Measurements from ENCODE around the gene HTR2B.

The HTR2B gene

DNA sequence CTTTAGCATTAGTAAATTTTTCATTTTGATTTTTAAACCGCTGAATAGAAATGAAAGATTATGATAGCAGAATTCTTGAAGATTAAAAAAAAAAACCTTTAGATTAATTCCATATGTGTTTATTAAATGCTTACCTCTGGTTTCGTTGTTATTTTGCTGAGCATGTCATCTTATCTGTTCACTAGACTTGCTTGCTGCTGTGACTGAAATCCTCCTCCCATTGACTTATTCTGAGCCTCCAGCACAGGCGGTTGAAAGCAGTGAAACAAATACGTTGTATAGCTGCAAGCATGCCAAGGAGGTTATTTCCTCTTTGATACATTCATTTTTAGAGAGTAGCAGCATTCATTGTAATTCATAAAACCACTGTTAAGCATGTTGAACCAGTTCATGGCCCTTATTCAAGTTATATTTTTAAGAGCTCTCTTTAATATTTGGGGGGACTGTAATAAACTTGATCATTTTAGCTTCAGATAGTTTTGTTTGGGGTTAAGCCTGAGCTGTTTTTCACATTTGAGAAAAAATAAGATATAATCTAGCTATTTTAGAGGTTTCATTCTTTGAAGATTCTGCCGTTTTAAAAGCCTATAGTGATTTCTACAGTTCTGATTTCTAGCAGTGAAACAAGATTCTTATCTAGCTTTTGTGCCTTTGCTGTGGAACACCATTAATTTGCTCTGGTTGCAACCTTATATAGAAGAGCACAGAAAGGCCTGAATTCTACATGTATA, at the start of gene HTR2B:
Gene HTR2B (minus strand): TSS at position 205 of the 731 bp plus-strand sequence. CDS start 1,278 bp downstream, outside the sequence.
- H3K4me3 ChIP-seq (ENCODE audit: low read depth, low read length), result no peak within 1 kb of the TSS
- TF ChIP-seq, protein P1, sequence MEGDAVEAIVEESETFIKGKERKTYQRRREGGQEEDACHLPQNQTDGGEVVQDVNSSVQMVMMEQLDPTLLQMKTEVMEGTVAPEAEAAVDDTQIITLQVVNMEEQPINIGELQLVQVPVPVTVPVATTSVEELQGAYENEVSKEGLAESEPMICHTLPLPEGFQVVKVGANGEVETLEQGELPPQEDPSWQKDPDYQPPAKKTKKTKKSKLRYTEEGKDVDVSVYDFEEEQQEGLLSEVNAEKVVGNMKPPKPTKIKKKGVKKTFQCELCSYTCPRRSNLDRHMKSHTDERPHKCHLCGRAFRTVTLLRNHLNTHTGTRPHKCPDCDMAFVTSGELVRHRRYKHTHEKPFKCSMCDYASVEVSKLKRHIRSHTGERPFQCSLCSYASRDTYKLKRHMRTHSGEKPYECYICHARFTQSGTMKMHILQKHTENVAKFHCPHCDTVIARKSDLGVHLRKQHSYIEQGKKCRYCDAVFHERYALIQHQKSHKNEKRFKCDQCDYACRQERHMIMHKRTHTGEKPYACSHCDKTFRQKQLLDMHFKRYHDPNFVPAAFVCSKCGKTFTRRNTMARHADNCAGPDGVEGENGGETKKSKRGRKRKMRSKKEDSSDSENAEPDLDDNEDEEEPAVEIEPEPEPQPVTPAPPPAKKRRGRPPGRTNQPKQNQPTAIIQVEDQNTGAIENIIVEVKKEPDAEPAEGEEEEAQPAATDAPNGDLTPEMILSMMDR (IDR thresholded peaks at IDR 0.05; ENCODE audit: borderline replicate concordance, insufficient read depth, low read depth, low read length), result no peak

- H3K4me3 ChIP-seq (ENCODE audit: low read depth, low read length), result no peak overlapping the region
- TF ChIP-seq, protein P1 (IDR thresholded peaks at IDR 0.05; ENCODE audit: borderline replicate concordance, insufficient read depth, low read depth, low read length), result no peak
These were observed 49.4 kb upstream of the HTR2B start for GRCh38 chr2:231174211-231174651.

DNA sequence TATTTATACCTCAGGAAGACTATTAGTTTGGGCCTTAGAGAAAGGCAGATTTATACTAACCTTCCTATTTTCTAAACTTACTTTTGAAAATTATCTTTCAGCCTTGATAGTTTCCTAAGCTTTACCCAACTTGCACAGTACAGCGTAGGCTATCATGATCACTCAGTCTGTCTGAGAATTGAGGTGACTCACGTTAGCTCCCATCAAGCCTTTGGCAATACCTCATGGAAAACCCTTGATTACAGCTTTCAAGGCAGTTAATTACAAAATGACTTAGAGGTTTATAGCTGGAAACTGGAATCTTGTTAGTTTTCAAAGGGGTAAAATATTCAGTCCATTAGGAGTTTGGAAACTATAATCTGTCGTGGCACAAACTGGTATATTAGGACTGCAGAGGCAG, 47.2 kb upstream of the HTR2B start:
- no peak overlapping the region for H3K4me3 ChIP-seq (ENCODE audit: low read depth, low read length)
- TF ChIP-seq, protein P1 (IDR thresholded peaks at IDR 0.05; ENCODE audit: borderline replicate concordance, insufficient read depth, low read depth, low read length), result no peak

DNA sequence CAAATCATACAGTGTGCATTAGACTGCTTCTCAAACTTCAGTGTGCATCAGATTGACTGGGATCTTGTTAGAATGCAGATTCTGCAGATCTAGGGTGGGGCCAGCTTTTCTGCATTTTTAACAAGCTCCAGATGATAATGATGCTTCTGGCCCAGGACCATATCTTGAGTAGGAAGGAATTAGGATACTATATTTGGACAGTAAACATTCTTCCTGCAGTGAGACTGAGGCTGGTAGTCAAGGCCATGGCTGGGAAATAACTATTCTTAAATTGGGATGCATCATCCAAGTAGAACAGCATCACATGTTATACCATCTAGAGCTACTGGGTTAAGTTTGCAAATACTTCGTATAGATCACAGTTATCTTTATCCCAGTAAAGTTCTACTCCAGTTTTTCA, 45.2 kb upstream of the HTR2B start:
- TF ChIP-seq, protein P1 (IDR thresholded peaks at IDR 0.05; ENCODE audit: borderline replicate concordance, insufficient read depth, low read depth, low read length), result no peak
- no peak overlapping the region for H3K4me3 ChIP-seq (ENCODE audit: low read depth, low read length)

DNA sequence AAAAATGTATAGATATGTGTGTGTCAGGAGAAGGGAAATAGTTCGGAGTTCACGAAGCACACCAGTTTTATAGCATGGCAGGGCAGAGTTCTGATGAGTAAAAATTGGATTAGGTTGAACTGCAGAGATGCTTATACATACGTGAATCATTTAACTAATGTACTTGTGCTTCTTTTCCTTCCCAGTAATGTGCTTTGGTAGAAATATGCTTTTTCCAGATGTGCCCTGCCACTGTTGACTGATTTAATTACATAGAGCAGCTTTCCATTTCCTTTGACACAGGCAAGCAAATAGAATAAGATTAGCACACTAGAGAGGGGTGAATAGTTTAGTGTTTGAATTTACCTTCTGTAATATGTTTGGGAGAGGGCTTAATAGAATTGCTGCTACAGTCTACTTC, 44.6 kb upstream of the HTR2B start:
- TF ChIP-seq, protein P1 (IDR thresholded peaks at IDR 0.05; ENCODE audit: borderline replicate concordance, insufficient read depth, low read depth, low read length), result no peak
- H3K4me3 ChIP-seq (ENCODE audit: low read depth, low read length), result no peak overlapping the region

DNA sequence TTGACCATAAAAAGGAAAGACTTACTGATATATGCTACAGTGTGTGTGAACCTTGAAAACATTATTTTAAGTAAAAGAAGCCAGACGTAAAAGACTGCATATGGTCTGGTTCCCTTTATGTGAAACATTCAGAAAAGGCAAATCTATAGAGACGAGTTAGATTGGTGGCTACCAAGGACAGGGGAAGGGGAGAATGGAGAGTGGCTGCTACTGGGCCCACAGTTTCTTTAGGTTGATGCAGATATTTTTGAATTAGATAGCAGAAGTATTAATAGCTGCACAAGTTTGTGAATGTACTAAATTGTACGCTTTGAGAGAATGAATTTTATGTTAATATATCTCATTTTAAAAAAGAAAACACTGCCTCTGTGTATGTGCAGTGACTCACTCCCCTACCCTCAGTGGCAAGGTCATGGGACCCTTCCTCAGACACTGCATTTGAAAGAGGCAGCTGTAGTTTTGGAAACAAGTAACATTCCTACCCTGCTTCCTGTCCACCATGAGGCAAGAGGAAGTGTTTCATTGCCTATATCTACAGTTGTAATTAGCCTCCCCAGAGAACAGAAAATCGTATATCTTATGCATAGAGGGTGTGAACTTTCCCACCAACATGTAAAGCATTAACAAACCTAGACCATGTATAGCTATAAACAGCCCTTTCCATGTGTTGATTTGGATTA, 43.8 kb upstream of the HTR2B start:
- TF ChIP-seq, protein P1 (IDR thresholded peaks at IDR 0.05; ENCODE audit: borderline replicate concordance, insufficient read depth, low read depth, low read length), result no peak
- no peak overlapping the region for H3K4me3 ChIP-seq (ENCODE audit: low read depth, low read length)

Measured in GM12875 (cell line).